GM10248 (cell line): ENCODE data around the gene CPM.

Source experiments
- CTCF ChIA-PET: fragments of 300-600 bp; sonication (Branson Sonifier 250); formaldehyde crosslinking; extraction: SDS; loops from one replicate; lab custom pipeline; 2021; ENCODE audit warnings: antibody characterized with exemption; lab: Yijun Ruan, JAX
- POLR2A ChIA-PET: fragments of 350-650 bp; sonication (Branson Sonifier 250); formaldehyde crosslinking; extraction: SDS; loops from one replicate; lab custom pipeline; 2020; ENCODE audit warnings: antibody characterized with exemption; lab: Yijun Ruan, JAX
- DNase-seq: peaks from one replicate; pipeline ENCODE4 v3.0.0; 2012; ENCODE audit errors: extremely low spot score
- TF ChIP-seq, protein P1 (sequence below): IDR thresholded peaks from 2 replicates; pipeline ENCODE4 v1.5.1; 2012; ENCODE audit warnings: mild to moderate bottlenecking, low read depth; ENCODE audit errors: extremely low read depth, missing control alignments, control extremely low read depth

The CPM gene

GRCh38 chr12:68856510-68856909 lies 76.5 kb downstream of the CPM start:
- ChIA-PET CTCF (interaction anchor here (1.0 kb wide), 1 partner anchor 11 kb away, joined by 3 read pairs; no protein-coding TSS in a partner anchor), POLR2A (no interaction called here)
- TF ChIP-seq, protein P1, sequence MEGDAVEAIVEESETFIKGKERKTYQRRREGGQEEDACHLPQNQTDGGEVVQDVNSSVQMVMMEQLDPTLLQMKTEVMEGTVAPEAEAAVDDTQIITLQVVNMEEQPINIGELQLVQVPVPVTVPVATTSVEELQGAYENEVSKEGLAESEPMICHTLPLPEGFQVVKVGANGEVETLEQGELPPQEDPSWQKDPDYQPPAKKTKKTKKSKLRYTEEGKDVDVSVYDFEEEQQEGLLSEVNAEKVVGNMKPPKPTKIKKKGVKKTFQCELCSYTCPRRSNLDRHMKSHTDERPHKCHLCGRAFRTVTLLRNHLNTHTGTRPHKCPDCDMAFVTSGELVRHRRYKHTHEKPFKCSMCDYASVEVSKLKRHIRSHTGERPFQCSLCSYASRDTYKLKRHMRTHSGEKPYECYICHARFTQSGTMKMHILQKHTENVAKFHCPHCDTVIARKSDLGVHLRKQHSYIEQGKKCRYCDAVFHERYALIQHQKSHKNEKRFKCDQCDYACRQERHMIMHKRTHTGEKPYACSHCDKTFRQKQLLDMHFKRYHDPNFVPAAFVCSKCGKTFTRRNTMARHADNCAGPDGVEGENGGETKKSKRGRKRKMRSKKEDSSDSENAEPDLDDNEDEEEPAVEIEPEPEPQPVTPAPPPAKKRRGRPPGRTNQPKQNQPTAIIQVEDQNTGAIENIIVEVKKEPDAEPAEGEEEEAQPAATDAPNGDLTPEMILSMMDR = no peak
- DNase-seq = no peak

DNA sequence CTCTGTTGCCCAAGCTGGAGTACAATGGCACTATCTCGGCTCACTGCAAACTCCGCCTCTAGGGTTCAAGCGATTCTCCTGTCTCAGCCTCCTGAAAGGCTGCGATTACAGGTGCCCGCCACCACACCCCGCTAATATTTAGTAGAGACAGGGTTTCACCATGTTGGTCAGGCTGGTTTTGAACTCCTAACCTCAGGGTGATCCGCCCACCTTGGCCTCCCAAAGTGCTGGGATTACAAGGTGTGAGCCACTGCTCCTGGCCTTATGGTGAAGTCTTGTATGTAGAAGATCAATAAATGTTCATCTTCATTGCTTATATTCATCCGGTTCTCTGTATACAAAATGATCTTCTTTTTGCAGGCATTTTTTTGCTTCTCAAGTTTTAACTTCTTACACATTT lies 77.2 kb downstream of the CPM start:
- ChIA-PET CTCF (interaction anchor here (1.1 kb wide), 1 partner anchor 11 kb away, joined by 3 read pairs; no protein-coding TSS in a partner anchor), POLR2A (no interaction called here)
- TF ChIP-seq, protein P1 = no peak
- no peak for DNase-seq

DNA sequence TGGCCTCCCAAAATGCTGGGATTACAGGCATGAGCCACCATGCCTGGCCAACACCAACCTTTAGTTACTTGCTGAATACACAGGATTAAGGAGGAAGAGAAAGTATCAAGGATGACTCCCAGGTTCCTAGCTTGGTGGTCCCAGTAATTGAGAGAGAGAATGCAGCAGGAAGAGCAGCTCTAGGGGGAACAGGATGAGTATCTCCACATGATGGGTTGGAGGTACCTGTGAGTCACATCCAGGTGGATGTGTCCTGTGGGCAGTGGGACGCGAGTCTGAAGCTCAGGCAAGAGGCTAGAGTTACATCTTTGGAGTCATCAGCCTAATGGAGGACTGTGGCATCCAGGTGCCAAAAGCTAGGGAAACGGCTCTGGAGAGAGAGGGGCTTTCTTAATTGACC lies 77.9 kb downstream of the CPM start:
- DNase-seq = no peak
- CTCF ChIA-PET = interaction anchor here (0.9 to 1.1 kb wide), 2 partner anchors 10 to 215 kb away, joined by 3 read pairs; no protein-coding TSS in a partner anchor
- TF ChIP-seq, protein P1 = no peak
- POLR2A ChIA-PET = interaction anchor here (0.7 kb wide), 1 partner anchor 34 kb away, joined by 5 read pairs; no protein-coding TSS in a partner anchor

GRCh38 chr12:68854554-68854953 lies 78.4 kb downstream of the CPM start:
- no peak for DNase-seq
- TF ChIP-seq, protein P1 = no peak
- ChIA-PET CTCF (interaction anchor here (0.9 to 1.1 kb wide), 3 partner anchors 10 to 215 kb away, joined by 3 read pairs; no protein-coding TSS in a partner anchor), POLR2A (no interaction called here)

GRCh38 chr12:68854078-68854468 lies 78.9 kb downstream of the CPM start:
- DNase-seq = no peak
- POLR2A ChIA-PET = no interaction called here
- CTCF ChIA-PET = interaction anchor here (0.9 to 1.1 kb wide), 2 partner anchors 26 to 216 kb away, joined by 3 read pairs; no protein-coding TSS in a partner anchor
- TF ChIP-seq, protein P1 = no peak

DNA sequence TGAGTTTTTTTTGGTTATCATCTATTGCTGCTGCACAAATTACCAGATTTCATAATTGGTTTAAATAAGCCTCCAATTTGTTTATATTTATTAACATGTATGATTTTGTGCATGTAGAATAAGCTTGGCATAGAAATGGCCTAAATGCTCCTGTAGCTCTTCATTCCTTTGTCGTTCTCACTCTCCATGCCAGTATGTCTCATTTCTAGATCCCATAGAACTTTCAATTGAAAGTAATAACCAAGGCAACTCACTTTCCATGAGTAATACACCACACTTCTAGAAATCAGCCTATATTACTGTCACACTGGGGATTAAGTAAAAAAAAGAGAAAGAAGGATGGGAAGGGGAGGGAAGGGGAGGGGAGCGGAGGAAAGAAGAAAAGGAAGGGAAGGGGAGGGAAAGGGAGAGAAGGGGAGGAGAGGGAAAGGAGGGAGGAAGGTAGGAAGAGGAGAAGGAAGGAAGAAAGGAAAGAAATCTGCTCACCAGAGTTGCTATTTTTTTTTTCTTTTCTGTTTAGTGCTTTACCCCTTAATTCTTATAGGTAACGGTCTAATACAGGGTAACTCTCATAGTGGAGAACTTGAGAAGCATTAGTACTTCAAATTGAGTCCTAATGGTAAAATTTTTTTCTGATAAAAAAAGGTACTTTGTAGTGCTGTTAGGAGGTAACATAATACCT lies 79.4 kb downstream of the CPM start:
- POLR2A ChIA-PET = no interaction called here
- TF ChIP-seq, protein P1 = no peak
- no peak for DNase-seq
- CTCF ChIA-PET = interaction anchor here (0.8 to 1.9 kb wide), 3 partner anchors 9 to 25 kb away, joined by 3 to 4 read pairs (median 3); no protein-coding TSS in a partner anchor
